ENCODE results near the gene CDC14B. TPM values are rescaled to one million over a fixed set of nuclear protein-coding genes. Genes with fewer than 3 reads are reported as not detected.
A peak's percentile ranks its signal among the peaks of the same experiment; 100 is the strongest.

CDC14B gene
- total RNA-seq, 1 experiment from 2014 or later, result 29.8 TPM

DNA sequence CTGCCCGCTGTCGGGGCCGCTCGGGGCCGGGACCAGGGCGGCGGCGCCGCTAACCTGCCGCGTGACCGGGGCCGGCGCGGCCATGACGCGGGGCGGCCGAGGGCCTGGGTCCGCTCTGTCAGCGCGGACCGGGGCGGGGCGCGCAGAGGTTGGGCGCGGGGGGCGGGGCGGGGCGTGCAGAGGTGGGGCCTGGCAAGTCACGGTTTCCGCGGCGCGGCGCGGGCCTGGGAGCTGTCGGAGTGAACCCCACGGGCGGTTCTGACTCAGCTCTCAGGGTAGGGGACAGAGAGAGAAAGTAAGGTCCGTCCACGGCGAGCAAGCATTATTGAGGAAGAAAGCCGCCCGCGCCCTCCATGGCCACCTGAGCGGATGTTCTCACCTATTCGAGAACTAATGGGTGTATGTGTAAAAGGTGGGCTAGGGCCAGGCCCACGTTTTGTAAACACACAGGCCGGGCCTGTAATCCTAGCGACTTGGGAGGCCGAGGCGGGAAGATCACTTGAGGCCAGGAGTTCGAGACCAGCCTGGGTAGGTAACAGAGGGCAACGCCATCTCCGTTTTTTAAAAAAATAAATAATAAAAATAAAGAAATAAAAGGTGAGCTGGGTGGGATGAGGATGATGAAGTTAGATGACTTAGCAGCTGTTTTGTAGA lies 35.7 kb upstream of the CDC14B start, which contains the start of gene PRXL2C:
Gene PRXL2C (minus strand): TSS at position 120 of the 654 bp plus-strand sequence. CDS start 36 bp downstream, at position 84.
- no TSS peak for BruUV-seq (replicated peaks)
- CTCF ChIA-PET, result interaction anchor here (0.9 kb wide), 1 partner anchor 9 kb away, joined by 3 read pairs; no protein-coding TSS in a partner anchor
- Mint-ChIP-seq H3K4me3 (ENCODE audit: low read depth, unreplicated experiment) (peak within 1 kb of the TSS; percentile 80), H3K4me1 (ENCODE audit: low read depth, unreplicated experiment) (peaks cover 11% of the 10 kb centered on the region), H3K27ac (ENCODE audit: unreplicated experiment) (peak within 1 kb of the TSS; percentile 89), H3K36me3 (ENCODE audit: insufficient read depth, unreplicated experiment) (peaks cover 23% of the 10 kb centered on the region), H3K27me3 (ENCODE audit: unreplicated experiment) (no peaks in the 10 kb centered on the region), H3K9me3 (ENCODE audit: low read depth, unreplicated experiment) (peaks cover 3% of the 10 kb centered on the region)
- no peak for TF ChIP-seq CTCF (IDR thresholded peaks at IDR 0.05; ENCODE audit: unreplicated experiment)
- intact Hi-C loops (cut with micrococcal nuclease; ENCODE audit: unreplicated experiment), result loop anchor here (10.0 kb wide), 2 partner anchors 91 to 211 kb away; no protein-coding TSS in a partner anchor
- peak; percentile 66 for DNase-seq

GRCh38 chr9:96654450-96655197 lies 35.0 kb upstream of the CDC14B start:
- Mint-ChIP-seq H3K27ac (ENCODE audit: unreplicated experiment) (peak overlapping the region; percentile 89), H3K4me1 (ENCODE audit: low read depth, unreplicated experiment) (peaks cover 11% of the 10 kb centered on the region), H3K4me3 (ENCODE audit: low read depth, unreplicated experiment) (peak overlapping the region; percentile 80), H3K36me3 (ENCODE audit: insufficient read depth, unreplicated experiment) (peaks cover 25% of the 10 kb centered on the region), H3K27me3 (ENCODE audit: unreplicated experiment) (no peaks in the 10 kb centered on the region), H3K9me3 (ENCODE audit: low read depth, unreplicated experiment) (peaks cover 3% of the 10 kb centered on the region)
- CTCF ChIA-PET, result no interaction called here
- no peak for TF ChIP-seq CTCF (IDR thresholded peaks at IDR 0.05; ENCODE audit: unreplicated experiment)
- no TSS peak for BruUV-seq (replicated peaks)
- peak; percentile 56 for DNase-seq
- intact Hi-C loops (cut with micrococcal nuclease; ENCODE audit: unreplicated experiment), result loop anchor here (5.0 to 10.0 kb wide), 3 partner anchors 37 to 210 kb away; partner anchors contain the start of gene CDC14B

DNA sequence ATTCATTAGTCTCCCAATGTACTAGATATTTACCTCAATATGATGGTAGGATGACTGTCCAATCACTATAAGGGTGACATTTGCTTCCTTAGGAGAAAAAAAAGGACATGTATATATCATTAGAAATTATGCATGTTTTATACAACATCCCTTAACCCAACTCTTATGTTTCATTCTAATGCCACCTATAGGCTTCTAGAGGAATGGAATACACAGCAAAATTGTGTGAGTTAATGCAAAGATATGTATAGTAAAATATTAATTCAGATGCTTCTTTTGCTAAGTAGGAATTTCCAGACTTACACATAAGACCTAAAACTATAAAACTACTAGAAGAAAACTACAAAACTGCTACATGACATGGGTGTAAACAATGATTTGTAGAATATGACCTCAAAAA lies 32.0 kb upstream of the CDC14B start:
- DNase-seq, result no peak
- intact Hi-C loops (cut with micrococcal nuclease; ENCODE audit: unreplicated experiment), result loop anchor here (5.0 to 10.0 kb wide), 3 partner anchors 34 to 207 kb away; partner anchors contain the start of gene CDC14B
- Mint-ChIP-seq H3K4me3 (ENCODE audit: low read depth, unreplicated experiment) (no peak overlapping the region), H3K36me3 (ENCODE audit: insufficient read depth, unreplicated experiment) (peaks cover 30% of the 10 kb centered on the region), H3K4me1 (ENCODE audit: low read depth, unreplicated experiment) (no peaks in the 10 kb centered on the region), H3K27ac (ENCODE audit: unreplicated experiment) (no peak overlapping the region), H3K9me3 (ENCODE audit: low read depth, unreplicated experiment) (no peaks in the 10 kb centered on the region), H3K27me3 (ENCODE audit: unreplicated experiment) (no peaks in the 10 kb centered on the region)
- no peak for TF ChIP-seq CTCF (IDR thresholded peaks at IDR 0.05; ENCODE audit: unreplicated experiment)
- CTCF ChIA-PET, result no interaction called here
- BruUV-seq (replicated peaks), result no TSS peak

DNA sequence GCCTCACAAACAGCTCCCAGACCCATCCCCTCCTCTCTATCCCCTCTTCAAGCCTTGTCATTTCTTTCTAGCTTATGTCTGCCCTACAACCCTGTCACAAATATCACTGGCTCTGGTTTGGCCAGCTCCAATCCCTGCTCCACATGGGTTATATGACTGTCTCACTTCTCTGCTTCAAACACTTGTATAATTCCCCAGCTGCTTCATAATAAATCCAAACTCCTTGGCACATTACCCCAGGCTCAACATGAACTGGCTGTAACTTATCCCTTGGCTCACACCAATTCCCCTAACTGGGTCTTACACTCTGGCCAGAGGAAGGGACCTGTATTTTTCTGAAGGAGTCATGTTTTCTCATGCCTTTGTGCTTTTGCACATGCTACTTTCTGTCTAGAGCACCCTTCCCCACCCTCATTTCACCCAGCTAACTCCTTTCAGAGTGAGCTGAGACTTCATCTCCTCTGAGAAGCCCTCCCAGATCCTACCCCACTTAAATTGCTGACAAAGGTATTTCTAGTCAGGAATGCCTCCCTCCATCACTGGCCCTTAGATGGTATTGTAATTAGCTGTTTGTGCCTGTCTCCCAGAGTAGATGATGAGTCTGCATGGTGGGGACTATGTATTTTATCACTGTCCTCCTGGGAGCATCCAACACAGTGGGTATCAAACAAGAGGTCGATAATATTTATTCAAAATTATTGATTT lies 30.1 kb upstream of the CDC14B start:
- Mint-ChIP-seq H3K4me1 (ENCODE audit: low read depth, unreplicated experiment) (no peaks in the 10 kb centered on the region), H3K4me3 (ENCODE audit: low read depth, unreplicated experiment) (no peak overlapping the region), H3K27ac (ENCODE audit: unreplicated experiment) (no peak overlapping the region), H3K36me3 (ENCODE audit: insufficient read depth, unreplicated experiment) (peaks cover 18% of the 10 kb centered on the region), H3K9me3 (ENCODE audit: low read depth, unreplicated experiment) (no peaks in the 10 kb centered on the region), H3K27me3 (ENCODE audit: unreplicated experiment) (no peaks in the 10 kb centered on the region)
- CTCF ChIA-PET, result no interaction called here
- no peak for DNase-seq
- BruUV-seq (replicated peaks), result no TSS peak
- intact Hi-C loops (cut with micrococcal nuclease; ENCODE audit: unreplicated experiment), result loop anchor here (5.0 to 10.0 kb wide), 3 partner anchors 32 to 205 kb away; partner anchors contain the start of gene CDC14B
- TF ChIP-seq CTCF (IDR thresholded peaks at IDR 0.05; ENCODE audit: unreplicated experiment), result no peak

Measured in Calu3 (cell line).